Stimulated activated CD4-positive, alpha-beta T cell treated with anti-CD3 and anti-CD28 coated beads, Interleukin-2, amount 100 ng/mL, for 48 hours (primary cell): ENCODE data around the gene KCNV2.

ENCODE experiments used
- DNase-seq, 2 donors: peaks; one replicate each; pipeline ENCODE4 v3.0.0-alpha.2; 2020

Gene KCNV2

GRCh38 chr9:2722715-2723114, 5.4 kb downstream of the KCNV2 start:
- DNase-seq, result no peak

GRCh38 chr9:2723376-2724065, 6.2 kb downstream of the KCNV2 start:
- DNase-seq, result no peak

GRCh38 chr9:2725126-2725525, 7.8 kb downstream of the KCNV2 start:
- DNase-seq, result no peak

- no peak for DNase-seq
These were observed 8.8 kb downstream of the KCNV2 start for GRCh38 chr9:2725898-2726649.

GRCh38 chr9:2726650-2727340, 9.5 kb downstream of the KCNV2 start:
- DNase-seq, result no peak

- no peak for DNase-seq
These were observed 10.1 kb downstream of the KCNV2 start for GRCh38 chr9:2727374-2727773.

- DNase-seq, result no peak
These were observed 10.8 kb downstream of the KCNV2 start for GRCh38 chr9:2727966-2728613.

- DNase-seq, result no peak
These were observed 11.7 kb downstream of the KCNV2 start for GRCh38 chr9:2729003-2729402.

GRCh38 chr9:2729721-2730120, 12.4 kb downstream of the KCNV2 start:
- no peak for DNase-seq

- no peak for DNase-seq
These were observed 13.7 kb downstream of the KCNV2 start for GRCh38 chr9:2730971-2731370.

- DNase-seq, result no peak
These were observed 15.2 kb downstream of the KCNV2 start for GRCh38 chr9:2732492-2732891.

GRCh38 chr9:2740616-2741015, 23.3 kb downstream of the KCNV2 start:
- no peak for DNase-seq

GRCh38 chr9:2741441-2742158, 24.3 kb downstream of the KCNV2 start:
- no peak for DNase-seq

- no peak for DNase-seq
These were observed 24.9 kb downstream of the KCNV2 start for GRCh38 chr9:2742214-2742613.

GRCh38 chr9:2743937-2744529, 26.7 kb downstream of the KCNV2 start:
- DNase-seq, result no peak

- no peak for DNase-seq
These were observed 28.5 kb downstream of the KCNV2 start for GRCh38 chr9:2745560-2746380.

- DNase-seq, result no peak
These were observed 32.2 kb downstream of the KCNV2 start for GRCh38 chr9:2749485-2749884.

GRCh38 chr9:2755285-2755684, 38.0 kb downstream of the KCNV2 start:
- DNase-seq, result no peak

- no peak for DNase-seq
These were observed 41.0 kb downstream of the KCNV2 start for GRCh38 chr9:2758162-2758897.

GRCh38 chr9:2758898-2759510, 41.7 kb downstream of the KCNV2 start:
- DNase-seq, result no peak
